ENCODE measurements around the gene PPP2R5A.
A peak's percentile ranks its signal among the peaks of the same experiment; 100 is the strongest.
"Not testable (repeated sequence)": the region's sequence is repeated elsewhere in the genome, so short reads cannot be mapped to it uniquely, and the experiment has no call there.

The PPP2R5A gene

GRCh38 chr1:212351588-212352362 is 66.6 kb downstream of the PPP2R5A start:
- no peak for DNase-seq (ENCODE audit: insufficient read length, low spot score)
- FAIRE-seq, result no peak

GRCh38 chr1:212353181-212353580 is 68.0 kb downstream of the PPP2R5A start:
- FAIRE-seq, result no peak
- DNase-seq (ENCODE audit: insufficient read length, low spot score), result no peak

GRCh38 chr1:212354464-212354863 is 69.3 kb downstream of the PPP2R5A start:
- no peak for DNase-seq (ENCODE audit: insufficient read length, low spot score)
- no peak for FAIRE-seq

- FAIRE-seq (no peak), DNase-seq (ENCODE audit: insufficient read length, low spot score) (no peak)
Measured at GRCh38 chr1:212355230-212355969, 70.2 kb downstream of the PPP2R5A start.

- DNase-seq (ENCODE audit: insufficient read length, low spot score) (no peak), FAIRE-seq (no peak)
Measured at GRCh38 chr1:212359794-212360479, 74.7 kb downstream of the PPP2R5A start.

GRCh38 chr1:212364985-212365384 is 79.8 kb downstream of the PPP2R5A start:
- DNase-seq (ENCODE audit: insufficient read length, low spot score) (no peak), FAIRE-seq (no peak)

GRCh38 chr1:212366901-212367300 is 81.7 kb downstream of the PPP2R5A start:
- FAIRE-seq (no peak), DNase-seq (ENCODE audit: insufficient read length, low spot score) (no peak)

GRCh38 chr1:212367474-212368072 is 82.4 kb downstream of the PPP2R5A start:
- no peak for FAIRE-seq
- no peak for DNase-seq (ENCODE audit: insufficient read length, low spot score)

GRCh38 chr1:212368073-212368484 is 82.9 kb downstream of the PPP2R5A start:
- FAIRE-seq (no peak), DNase-seq (ENCODE audit: insufficient read length, low spot score) (peak; percentile 83)

- DNase-seq (ENCODE audit: insufficient read length, low spot score) (no peak), FAIRE-seq (no peak)
Measured at GRCh38 chr1:212375986-212376385, 90.8 kb downstream of the PPP2R5A start.

- FAIRE-seq, result no peak
- no peak for DNase-seq (ENCODE audit: insufficient read length, low spot score)
Measured at GRCh38 chr1:212377644-212378043, 92.4 kb downstream of the PPP2R5A start.

- FAIRE-seq (no peak), DNase-seq (ENCODE audit: insufficient read length, low spot score) (no peak)
Measured at GRCh38 chr1:212379366-212379765, 94.2 kb downstream of the PPP2R5A start.

- peak; percentile 63 for FAIRE-seq
- DNase-seq (ENCODE audit: insufficient read length, low spot score), result no peak
Measured at GRCh38 chr1:212381397-212382035, 96.3 kb downstream of the PPP2R5A start.

GRCh38 chr1:212386029-212386428 is 100.8 kb downstream of the PPP2R5A start:
- no peak for DNase-seq (ENCODE audit: insufficient read length, low spot score)
- no peak for FAIRE-seq

GRCh38 chr1:212388985-212389716 is 103.9 kb downstream of the PPP2R5A start:
- no peak for FAIRE-seq
- DNase-seq (ENCODE audit: insufficient read length, low spot score), result no peak

GRCh38 chr1:212395678-212396437 is 110.6 kb downstream of the PPP2R5A start:
- FAIRE-seq; DNase-seq (ENCODE audit: insufficient read length, low spot score): not testable (repeated sequence)

- no peak for DNase-seq (ENCODE audit: insufficient read length, low spot score)
Measured at GRCh38 chr1:212396638-212397037, 111.4 kb downstream of the PPP2R5A start.

GRCh38 chr1:212397171-212397570 is 112.0 kb downstream of the PPP2R5A start:
- no peak for DNase-seq (ENCODE audit: insufficient read length, low spot score)
- no peak for FAIRE-seq

More at GRCh38 chr1:212396638-212397037, 111.4 kb downstream of the PPP2R5A start:
- FAIRE-seq, result no peak

- no peak for DNase-seq (ENCODE audit: insufficient read length, low spot score)
- no peak for FAIRE-seq
Measured at GRCh38 chr1:212401042-212401441, 115.8 kb downstream of the PPP2R5A start.
